ENCODE measurements around the gene MYO19.
"Not testable (repeated sequence)": the region's sequence is repeated elsewhere in the genome, so short reads cannot be mapped to it uniquely, and the experiment has no call there.

MYO19 gene

DNA sequence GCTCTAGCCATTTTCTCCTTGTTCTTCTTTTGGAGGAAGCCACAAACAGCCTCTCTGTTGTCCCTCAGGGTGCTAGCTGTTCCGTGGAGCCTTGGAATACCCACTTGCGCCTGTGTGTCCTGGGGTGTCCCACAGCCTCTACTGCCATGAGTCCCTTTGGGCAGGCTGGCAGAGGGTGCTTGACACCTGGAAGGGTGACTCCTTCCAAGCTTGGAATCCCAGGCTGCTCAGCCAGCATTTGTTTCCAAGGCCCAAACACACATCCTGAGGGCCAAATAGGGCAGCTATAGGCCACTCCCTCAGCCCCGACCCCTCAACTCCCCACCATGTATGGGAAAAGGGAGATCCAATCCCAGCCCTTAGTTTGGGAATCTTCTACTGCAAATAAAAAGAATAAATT, 33.3 kb downstream of the MYO19 start:
- DNase-seq (ENCODE audit: low read depth), result no peak

DNA sequence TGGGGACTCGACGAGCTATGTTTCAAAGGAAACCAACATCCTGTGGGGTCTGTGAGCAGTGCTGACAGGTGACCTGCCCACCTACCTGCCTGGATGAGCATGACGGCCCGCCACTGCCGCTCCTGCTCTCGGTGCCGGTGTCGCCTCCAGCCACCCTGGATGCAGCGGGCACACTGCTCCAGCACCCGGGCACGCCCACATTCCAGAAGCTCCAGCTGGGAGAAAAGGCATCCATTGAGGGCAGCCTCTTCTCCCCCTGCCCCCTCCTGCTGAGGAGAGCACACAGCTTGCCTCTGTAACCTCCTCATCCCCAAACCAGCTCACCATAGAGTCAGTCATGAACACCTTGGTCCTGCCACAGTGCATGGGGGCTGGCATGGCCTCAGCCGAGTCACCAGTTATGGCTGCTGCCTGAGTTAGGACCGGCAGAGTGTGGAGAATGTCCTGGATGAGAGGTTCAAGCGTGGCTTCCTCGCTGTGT, 33.9 kb downstream of the MYO19 start:
- DNase-seq (ENCODE audit: low read depth), result no peak

GRCh38 chr17:36498560-36499300, 35.9 kb downstream of the MYO19 start:
- DNase-seq (ENCODE audit: low read depth), result no peak

DNA sequence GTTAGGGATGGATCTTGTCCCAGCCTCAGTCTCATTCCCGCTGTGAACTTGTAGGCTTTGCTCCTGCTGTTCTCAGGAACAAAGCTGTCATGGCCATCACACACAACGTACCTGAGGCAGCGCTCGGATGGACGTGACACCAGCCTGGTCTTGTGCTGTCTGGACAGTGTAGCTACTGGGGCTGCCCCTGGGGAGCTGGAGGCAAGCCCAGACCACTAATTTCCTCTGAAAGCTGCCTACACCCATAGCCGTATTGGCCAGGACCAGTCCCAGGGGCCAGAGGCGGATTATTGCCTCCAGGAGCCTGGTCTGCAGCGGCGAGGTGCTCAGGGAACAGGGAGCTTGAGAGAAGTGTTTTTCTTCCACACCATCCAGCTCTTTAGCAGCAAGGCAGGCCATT, 36.5 kb downstream of the MYO19 start:
- DNase-seq (ENCODE audit: low read depth), result no peak

- no peak for DNase-seq (ENCODE audit: low read depth)
Observed at GRCh38 chr17:36496018-36496789, 38.5 kb downstream of the MYO19 start.

DNA sequence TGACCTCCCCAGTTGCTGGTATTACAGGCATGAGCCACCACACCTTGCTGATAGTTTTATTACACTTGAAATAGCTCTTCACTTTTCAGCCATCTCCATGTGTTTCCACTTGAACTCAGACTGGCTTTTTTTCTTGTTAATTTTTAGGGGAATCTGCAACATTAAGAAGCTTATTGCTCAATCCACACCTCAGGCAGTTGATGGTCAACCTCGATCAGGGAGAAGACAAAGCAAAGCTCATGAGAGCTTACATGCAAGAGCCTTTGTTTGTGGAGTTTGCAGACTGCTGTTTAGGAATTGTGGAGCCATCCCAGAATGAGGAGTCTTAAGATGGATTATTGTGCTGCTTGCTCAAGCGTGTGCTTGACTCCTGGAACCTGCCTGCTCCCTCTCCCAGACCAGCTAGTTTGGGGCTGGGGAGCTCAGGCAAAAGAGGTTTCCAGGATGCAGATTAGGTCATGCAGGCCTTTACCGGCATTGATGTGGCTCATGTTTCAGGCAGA, 39.5 kb downstream of the MYO19 start:
- no peak for DNase-seq (ENCODE audit: low read depth)

DNA sequence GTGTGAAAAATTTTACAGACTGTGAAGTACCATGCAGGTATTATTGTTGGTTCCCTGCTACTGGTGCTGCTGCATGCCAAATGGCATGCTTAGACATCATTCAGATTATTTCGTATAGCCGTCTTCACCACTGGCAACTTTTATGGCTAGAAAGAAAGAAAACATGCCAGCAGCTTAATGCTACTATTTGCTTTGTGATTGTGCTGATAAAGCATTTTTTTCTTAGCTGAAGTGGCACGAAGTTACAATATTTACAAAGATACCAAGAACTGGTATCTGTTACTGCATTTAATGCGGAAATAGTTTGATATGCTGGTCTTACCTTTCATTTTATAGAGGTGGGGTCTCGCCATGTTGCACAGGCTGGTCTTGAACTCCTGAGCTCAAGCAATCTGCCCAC, 40.0 kb downstream of the MYO19 start:
- DNase-seq (ENCODE audit: low read depth), result no peak

DNA sequence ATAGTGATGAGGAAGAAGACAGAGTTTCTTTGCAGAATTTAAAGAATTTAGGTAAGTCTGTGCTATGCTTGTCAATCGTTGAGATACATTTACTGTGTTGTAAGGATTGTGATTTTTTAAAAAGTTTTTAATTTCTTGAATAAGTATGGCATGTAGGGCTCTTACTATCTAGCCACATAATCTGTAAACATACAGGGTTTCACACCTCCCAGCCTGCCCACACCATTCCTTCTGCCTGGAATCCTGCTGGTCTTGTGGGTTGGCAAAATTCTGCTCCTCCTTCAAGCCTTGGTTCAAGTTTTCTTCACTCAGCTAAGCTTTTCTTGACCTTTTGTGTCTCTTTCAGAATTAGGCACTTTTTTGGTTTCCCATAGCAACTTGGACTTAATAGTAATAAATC, 40.7 kb downstream of the MYO19 start:
- no peak for DNase-seq (ENCODE audit: low read depth)

DNA sequence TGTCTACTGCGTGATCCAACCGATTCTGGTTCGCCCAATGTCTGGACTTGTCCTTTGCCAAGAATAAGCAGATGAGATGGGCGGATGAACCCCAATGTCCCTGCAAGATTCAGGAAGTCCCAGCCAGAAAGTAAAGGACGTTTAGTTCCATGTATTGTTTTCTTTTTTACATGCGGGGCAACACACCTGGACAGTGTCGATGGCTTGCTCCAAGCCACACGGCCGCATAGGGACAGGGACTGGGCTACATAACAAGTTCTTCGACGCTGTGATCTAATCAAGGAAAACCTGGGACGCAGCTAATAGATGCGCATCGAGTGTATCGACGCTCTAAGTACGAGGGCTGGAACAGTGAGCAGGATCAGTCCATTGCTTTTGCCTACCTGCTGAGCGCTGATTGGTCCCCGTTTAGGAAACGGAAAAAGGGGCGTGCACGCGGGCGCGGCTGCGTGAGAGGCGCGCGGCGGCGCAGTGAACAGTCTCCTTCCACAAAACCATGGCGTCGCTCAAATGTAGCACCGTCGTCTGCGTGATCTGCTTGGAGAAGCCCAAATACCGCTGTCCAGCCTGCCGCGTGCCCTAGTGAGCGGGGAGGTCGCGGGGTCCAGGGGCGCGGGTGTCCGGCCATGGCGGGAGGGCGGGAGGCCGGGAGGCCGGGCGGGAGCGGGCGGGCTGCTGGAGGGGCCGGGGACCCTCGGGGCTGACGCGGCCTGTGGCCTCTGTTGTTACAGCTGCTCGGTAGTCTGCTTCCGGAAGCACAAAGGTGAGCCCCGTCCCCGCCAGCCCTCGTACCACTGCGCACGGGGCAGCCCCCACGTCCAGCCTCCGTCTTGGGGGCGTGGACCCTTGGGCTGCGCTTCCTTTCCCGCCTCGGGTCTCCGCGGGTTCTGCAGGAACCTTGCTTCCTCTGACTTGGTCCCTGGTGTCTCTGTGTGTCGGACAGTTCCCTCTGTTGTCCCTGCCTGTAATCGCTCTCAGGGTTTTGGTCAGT, 48.2 kb downstream of the MYO19 start, which contains the start of gene ZNHIT3:
TSS of gene ZNHIT3 (plus strand) at position 478 of the 991 bp plus-strand sequence. CDS start at position 497, 19 bp downstream.
- peak; percentile 81 for DNase-seq (ENCODE audit: low read depth)

DNA sequence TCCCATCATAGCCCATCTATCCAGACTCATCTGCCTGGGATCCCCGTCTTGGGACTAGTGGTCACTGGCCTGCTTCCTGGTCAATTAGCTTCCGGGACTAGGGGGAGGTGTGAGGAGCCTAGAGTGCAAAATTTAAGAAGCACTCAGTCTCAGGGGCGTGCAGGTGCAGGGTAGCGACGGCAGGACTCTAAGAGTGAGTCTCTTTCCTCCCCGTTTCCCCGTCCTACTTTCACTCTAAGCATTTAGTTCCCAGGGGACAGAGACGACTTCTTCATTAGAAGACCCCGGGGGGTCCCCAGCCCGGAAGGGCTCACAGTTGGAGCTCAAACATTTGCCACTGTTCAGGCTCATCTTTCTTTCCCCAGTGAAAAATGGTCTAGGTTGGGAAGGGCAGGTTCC, 48.9 kb downstream of the MYO19 start:
- DNase-seq (ENCODE audit: low read depth), result no peak

- no peak for DNase-seq (ENCODE audit: low read depth)
Observed at GRCh38 chr17:36485027-36485426, 49.6 kb downstream of the MYO19 start.

DNA sequence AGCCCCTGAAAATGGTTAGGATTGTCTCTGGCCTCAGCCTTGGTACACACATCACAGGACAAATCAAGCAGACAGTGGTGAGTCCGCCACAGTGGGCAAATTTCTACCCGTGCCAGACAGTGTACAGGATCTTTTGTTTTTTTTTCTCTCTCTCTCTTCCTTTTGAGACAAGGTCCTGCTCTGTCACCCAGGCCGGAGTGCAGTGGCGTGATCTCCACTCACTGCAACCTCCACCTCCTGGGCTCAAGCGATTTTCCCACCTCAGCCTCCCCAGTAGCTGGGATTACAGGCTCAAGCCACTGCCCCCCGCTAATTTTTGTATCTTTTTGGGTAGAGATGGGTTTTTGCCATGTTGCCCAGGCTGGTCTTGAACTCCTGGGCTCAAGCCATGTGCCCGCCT, 50.6 kb downstream of the MYO19 start:
- DNase-seq (ENCODE audit: low read depth), result not testable (repeated sequence)

DNA sequence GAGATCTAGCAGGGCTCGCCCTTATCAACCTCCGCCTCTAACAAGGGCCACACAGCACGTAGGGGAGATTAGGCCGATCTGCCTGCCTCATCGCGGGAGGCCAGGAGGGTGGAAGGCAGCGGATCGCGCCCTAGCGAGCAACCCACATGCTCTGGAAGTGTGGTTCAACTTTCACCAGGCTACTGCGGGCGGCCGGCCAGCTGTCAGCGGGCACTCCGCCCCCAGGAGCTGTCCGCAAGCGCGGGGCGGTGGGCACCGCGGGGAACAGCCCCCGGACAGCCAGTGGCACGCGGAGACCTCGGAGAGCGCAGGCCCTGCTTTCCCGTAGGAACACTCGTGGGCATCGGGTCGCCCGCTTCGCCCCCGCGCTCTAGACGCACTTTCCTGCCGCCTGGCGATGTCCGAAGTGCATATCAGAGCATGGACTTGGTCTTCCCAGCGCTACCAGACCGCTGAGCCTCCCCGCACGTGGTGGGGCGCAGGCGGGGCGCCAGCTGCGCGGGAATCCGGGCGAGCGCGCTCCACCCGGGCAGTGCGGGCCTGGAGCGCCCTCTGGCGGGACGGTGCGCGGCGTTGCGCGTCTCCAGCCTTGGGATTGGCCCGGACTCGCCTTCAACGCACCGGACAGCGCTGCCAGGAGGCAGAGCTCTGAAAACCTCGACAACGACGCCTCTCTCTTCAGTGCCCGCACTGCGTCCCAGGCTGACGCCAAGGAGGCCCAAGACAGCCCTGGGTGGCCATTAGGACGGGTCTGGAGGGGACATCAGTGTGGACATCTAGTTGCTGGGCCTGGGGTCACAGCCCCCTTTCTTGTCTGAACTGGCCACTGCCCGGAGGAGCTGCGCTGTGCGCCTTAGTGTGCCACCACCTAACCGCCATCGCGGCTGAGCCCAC, 51.8 kb downstream of the MYO19 start:
- peak; percentile 62 for DNase-seq (ENCODE audit: low read depth)

DNA sequence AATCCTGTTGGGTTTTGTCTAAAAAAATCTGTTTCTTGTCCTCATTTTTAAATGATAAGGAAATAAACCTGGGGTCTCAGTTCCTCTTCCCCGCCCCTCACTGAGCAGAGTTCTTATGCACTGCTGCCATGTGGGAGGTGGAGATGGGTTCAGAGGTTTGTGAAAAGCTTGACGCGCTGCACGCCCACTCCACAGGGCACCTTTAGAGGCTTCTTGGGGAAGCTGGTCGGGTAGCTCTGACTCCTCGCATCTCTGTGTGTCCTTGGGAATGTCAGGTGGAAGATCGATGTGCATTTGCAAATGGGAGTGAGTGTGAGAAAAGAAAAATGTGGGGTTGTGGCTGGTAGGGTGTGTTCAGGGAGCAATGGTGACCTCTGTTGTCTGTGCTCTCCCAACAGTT, 52.8 kb downstream of the MYO19 start:
- DNase-seq (ENCODE audit: low read depth), result no peak

DNA sequence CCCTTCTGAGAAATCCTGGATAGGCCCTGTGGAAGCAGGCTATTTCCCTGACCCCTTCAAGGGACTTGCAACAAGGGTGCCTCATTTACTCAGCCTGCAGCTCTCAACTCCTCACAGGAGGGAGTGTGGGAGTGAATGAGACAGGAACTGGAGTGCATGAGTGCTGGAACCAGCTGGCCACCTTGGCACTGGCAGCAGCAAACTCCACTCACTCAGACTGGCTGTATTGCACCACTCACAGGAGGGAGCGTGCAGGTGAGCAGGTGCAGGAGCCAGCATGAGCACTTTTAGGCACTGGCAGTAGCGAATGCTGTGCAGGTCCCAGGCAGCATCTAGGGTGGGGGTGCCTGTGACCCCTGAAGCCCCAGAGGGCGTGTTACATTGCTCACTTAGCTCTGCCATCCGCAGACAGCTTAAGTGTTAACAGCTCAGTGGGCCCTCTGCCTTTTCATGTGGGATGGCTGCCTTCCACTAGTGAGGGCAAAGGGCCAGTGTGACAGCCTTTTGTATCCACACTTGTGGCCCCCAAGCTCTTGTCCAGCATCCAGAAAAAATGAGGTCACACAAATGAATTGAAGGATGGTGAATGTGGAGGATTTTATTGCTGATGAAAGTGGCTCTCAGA, 59.2 kb downstream of the MYO19 start:
- DNase-seq (ENCODE audit: low read depth), result no peak

DNA sequence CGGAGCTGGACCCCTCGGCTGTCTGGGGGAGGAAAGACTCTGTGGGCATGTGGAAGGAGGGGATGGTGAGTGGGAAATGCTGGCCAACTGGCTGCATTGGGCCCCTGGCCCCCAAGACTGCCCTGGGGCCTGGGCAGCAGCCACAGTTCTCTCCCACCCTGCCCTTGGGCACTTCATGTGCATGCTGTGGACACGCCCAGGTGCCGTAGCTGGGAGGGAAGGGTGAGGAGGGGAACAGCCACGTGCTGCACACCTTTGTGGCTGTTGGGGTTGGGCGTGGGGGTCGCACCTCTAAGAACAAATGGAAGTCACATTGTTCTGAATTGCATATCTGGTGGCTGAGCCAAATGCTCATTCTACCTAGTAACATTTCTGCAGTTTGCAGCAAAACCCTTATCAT, 60.1 kb downstream of the MYO19 start:
- DNase-seq (ENCODE audit: low read depth), result no peak

GRCh38 chr17:36470499-36470898, 64.2 kb downstream of the MYO19 start:
- no peak for DNase-seq (ENCODE audit: low read depth)

DNA sequence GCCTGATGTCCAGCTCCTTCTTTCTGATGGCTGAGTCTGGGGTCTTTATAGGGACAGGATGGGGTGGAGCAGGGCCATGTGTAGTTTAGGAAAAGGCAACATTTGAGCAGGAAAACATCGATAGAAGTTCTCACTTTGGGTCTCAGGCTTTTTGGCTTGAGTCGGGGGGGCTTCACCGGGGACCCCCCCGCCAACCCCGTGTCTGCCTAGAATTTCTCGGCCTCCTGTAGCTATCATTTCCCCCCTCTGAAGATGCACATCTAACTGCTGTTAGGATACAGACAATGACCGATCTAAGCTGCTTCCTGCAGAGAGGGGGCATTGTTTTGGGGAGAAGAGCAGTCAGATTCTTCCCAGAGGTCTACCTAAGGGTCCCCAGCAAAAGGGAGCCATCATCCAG, 64.9 kb downstream of the MYO19 start:
- no peak for DNase-seq (ENCODE audit: low read depth)

GRCh38 chr17:36468903-36469635, 65.6 kb downstream of the MYO19 start:
- DNase-seq (ENCODE audit: low read depth), result no peak

GRCh38 chr17:36464765-36465088, 69.9 kb downstream of the MYO19 start:
- no peak for DNase-seq (ENCODE audit: low read depth)

Measured in activated T-helper 1 cell treated with Interleukin-2 at 50 U/mL for 16 hours (primary cell).